SK-N-SH (cell line): ENCODE results near the gene CHD5. TPM values are rescaled to one million over a fixed set of nuclear protein-coding genes. Genes with fewer than 3 reads are reported as not detected.

ENCODE experiments used
- CTCF ChIA-PET: fragments of 300-600, 350-600 bp; formaldehyde crosslinking; extraction: SDS; loops from one replicate; lab custom pipeline; 2021; lab: Yijun Ruan, JAX
- POLR2A ChIA-PET: fragments of 350-600 bp; sonication (Branson Sonifier 250); formaldehyde crosslinking; extraction: SDS; loops from one replicate; lab custom pipeline; 2020; ENCODE audit warnings: antibody characterized with exemption, inconsistent platforms; lab: Yijun Ruan, JAX
- DNase-seq: peaks from one replicate; pipeline ENCODE4 v3.0.0; 2012
- H2AFZ ChIP-seq: fragments of 200-600 bp; sonication (generic); 2 replicates; pipeline ENCODE4 v1.8.1; 2016; ENCODE audit warnings: antibody characterized with exemption, mild to moderate bottlenecking, low read depth
- H3F3A ChIP-seq: fragments of 200-600 bp; sonication (generic); replicated peaks from 2 replicates; pipeline ENCODE3; 2016; ENCODE audit warnings: antibody characterized with exemption, mild to moderate bottlenecking; ENCODE audit not compliant: insufficient read depth
- H3K27ac ChIP-seq, 2 experiments: fragments of 200-500 bp in 1 of 2; fragments of 200-600 bp in 1 of 2; sonication (Bioruptor generic) in 1 of 2; sonication (generic), shearing (Covaris generic) in 1 of 2; 2 replicates each; pipeline versions ENCODE4 v1.5.1 to v1.6.1; 2014 to 2016; ENCODE audit warnings: low read depth in 2 of 2, inconsistent platforms in 1 of 2, low read length in 1 of 2, mild to moderate bottlenecking in 1 of 2, mixed read lengths in 1 of 2
- H3K27me3 ChIP-seq: fragments of 200-600 bp; sonication (generic), shearing (Covaris generic); 2 replicates; pipeline ENCODE4 v1.6.1; 2016; ENCODE audit warnings: mixed run types; ENCODE audit not compliant: insufficient read depth
- H3K36me3 ChIP-seq, 2 experiments: fragments of 200-500 bp in 1 of 2; fragments of 200-600 bp in 1 of 2; sonication (Bioruptor generic) in 1 of 2; sonication (generic) in 1 of 2; replicated peaks in 1 of 2; 2 replicates each; pipeline versions ENCODE3 to v1.5.1; 2014 to 2016; ENCODE audit warnings: low read length in 1 of 2, mild to moderate bottlenecking in 1 of 2; ENCODE audit not compliant: insufficient read depth in 2 of 2, control insufficient read depth in 1 of 2
- H3K4me1 ChIP-seq, 2 experiments: fragments of 200-500 bp in 1 of 2; fragments of 200-600 bp in 1 of 2; sonication (Bioruptor generic) in 1 of 2; sonication (generic), shearing (Covaris generic) in 1 of 2; 2 replicates each; pipeline versions ENCODE4 v1.5.1 to v1.6.1; 2014 to 2016; ENCODE audit warnings: low read depth in 1 of 2, low read length in 1 of 2, mixed run types in 1 of 2; ENCODE audit not compliant: insufficient read depth in 2 of 2, control insufficient read depth in 1 of 2
- H3K4me2 ChIP-seq: fragments of 200-600 bp; sonication (generic), shearing (Covaris generic); 2 replicates; pipeline ENCODE4 v1.6.1; 2017; ENCODE audit warnings: mixed run types
- H3K4me3 ChIP-seq, 2 experiments: fragments of 200-500 bp in 1 of 2; fragments of 200-600 bp in 1 of 2; sonication (Bioruptor generic) in 1 of 2; sonication (generic), shearing (Covaris generic) in 1 of 2; 2 replicates each; pipeline versions ENCODE4 v1.5.1 to v1.8.1; 2014 to 2016; ENCODE audit warnings: low read depth in 2 of 2, inconsistent platforms in 1 of 2, low read length in 1 of 2, mild to moderate bottlenecking in 1 of 2, mixed read lengths in 1 of 2, moderate library complexity in 1 of 2
- H3K79me2 ChIP-seq: fragments of 200-600 bp; sonication (generic); 2 replicates; pipeline ENCODE4 v1.8.1; 2017; ENCODE audit warnings: mild to moderate bottlenecking; ENCODE audit not compliant: insufficient read depth
- H3K9ac ChIP-seq: fragments of 200-600 bp; sonication (generic); 2 replicates; pipeline ENCODE4 v1.6.1; 2017; ENCODE audit warnings: mixed run types
- H3K9me2 ChIP-seq: fragments of 200-600 bp; sonication (generic); 2 replicates; pipeline ENCODE4 v1.6.1; 2017; ENCODE audit warnings: mixed run types
- H3K9me3 ChIP-seq: fragments of 200-600 bp; sonication (generic); 2 replicates; pipeline ENCODE4 v1.6.1; 2017; ENCODE audit warnings: mixed run types, mild to moderate bottlenecking, moderate library complexity
- H4K20me1 ChIP-seq: fragments of 200-600 bp; sonication (generic); 2 replicates; pipeline ENCODE4 v1.6.1; 2017; ENCODE audit warnings: mild to moderate bottlenecking, mixed run types; ENCODE audit not compliant: insufficient read depth
- CHD2 ChIP-seq: fragments of 150-350 bp; IDR thresholded peaks from 2 replicates; pipeline ENCODE4 v1.6.1; 2018; ENCODE audit warnings: low read length; ENCODE audit not compliant: partially characterized antibody
- CTCF ChIP-seq: fragments of 200-600 bp; sonication (generic); IDR thresholded peaks from 2 replicates; pipeline ENCODE4 v1.6.1; 2017; ENCODE audit warnings: antibody characterized with exemption, mild to moderate bottlenecking, moderate library complexity
- ELF1 ChIP-seq: IDR thresholded peaks from 2 replicates; pipeline ENCODE4 v1.4.0; 2012
- EP300 ChIP-seq, 2 experiments: IDR thresholded peaks; 2 replicates each; pipeline versions ENCODE4 v1.4.0 to v1.6.1; 2012; ENCODE audit warnings: borderline replicate concordance in 1 of 2, low read depth in 1 of 2, low read length in 1 of 2
- FOXJ3 ChIP-seq: sonication (generic); formaldehyde crosslinking; IDR thresholded peaks from 2 replicates; pipeline ENCODE4 v1.5.1; 2020; ENCODE audit warnings: mild to moderate bottlenecking, missing genetic modification reagents
- IRF3 ChIP-seq: fragments of 150-350 bp; IDR thresholded peaks from 2 replicates; pipeline ENCODE4 v1.6.1; 2016; ENCODE audit warnings: mild to moderate bottlenecking, low read depth, low read length
- MAX ChIP-seq: IDR thresholded peaks from 2 replicates; pipeline ENCODE4 v1.4.0; 2012; ENCODE audit warnings: low read depth
- MXI1 ChIP-seq: IDR thresholded peaks from 2 replicates; pipeline ENCODE4 v1.6.1; 2012; ENCODE audit warnings: mild to moderate bottlenecking, low read depth, low read length, improper control_type of control experiment
- NFIC ChIP-seq: IDR thresholded peaks from 2 replicates; pipeline ENCODE4 v1.4.0; 2012; ENCODE audit warnings: borderline replicate concordance
- NRF1 ChIP-seq: IDR thresholded peaks from 2 replicates; pipeline ENCODE4 v1.6.1; 2012; ENCODE audit warnings: low read depth, mild to moderate bottlenecking, low read length
- PBX3 ChIP-seq: IDR thresholded peaks from 2 replicates; pipeline ENCODE4; 2012
- RCOR1 ChIP-seq: fragments of 150-350 bp; IDR thresholded peaks from 2 replicates; pipeline ENCODE4 v1.6.1; 2017; ENCODE audit warnings: antibody characterized with exemption, low read length
- REST ChIP-seq: IDR thresholded peaks from 2 replicates; pipeline ENCODE4 v1.6.1; 2012; ENCODE audit warnings: mild to moderate bottlenecking, low read depth, low read length, moderate library complexity
- RFX5 ChIP-seq: IDR thresholded peaks from 2 replicates; pipeline ENCODE4 v1.6.1; 2012; ENCODE audit warnings: mild to moderate bottlenecking, improper control_type of control experiment, low read length
- SIN3A ChIP-seq: IDR thresholded peaks from 2 replicates; pipeline ENCODE4 v1.6.1; 2012; ENCODE audit warnings: low read depth, mild to moderate bottlenecking, low read length, moderate library complexity, borderline replicate concordance
- SMC3 ChIP-seq: IDR thresholded peaks from 2 replicates; pipeline ENCODE4 v1.6.1; 2012; ENCODE audit warnings: low read depth, low read length, improper control_type of control experiment
- TAF1 ChIP-seq: IDR thresholded peaks from 2 replicates; pipeline ENCODE4 v1.6.1; 2012; ENCODE audit warnings: low read depth, mild to moderate bottlenecking, low read length, moderate library complexity, borderline replicate concordance
- ZBTB33 ChIP-seq: IDR thresholded peaks from 2 replicates; pipeline ENCODE4 v1.4.0; 2012; ENCODE audit warnings: low read depth, borderline replicate concordance
- WGBS: methylation state at CpG from one replicate; pipeline ENCODE4 v1.1.6; 2017; ENCODE audit warnings: low lambda C conversion rate; 5-methylcytosine and 5-hydroxymethylcytosine counted together
- polyA plus RNA-seq, 3 experiments: library from polyadenylated mRNA; depleted of rRNA; stranded (reverse); fragments of >200 nt; gene quantifications; 2 replicates each; pipeline ENCODE4 v1.2.3, GENCODE V29; 2012

CHD5 gene
- polyA plus RNA-seq, 1 of the 3 experiments (the other 2 are of a cell fraction), result 0.26 TPM

GRCh38 chr1:6165441-6165985 is 14.6 kb downstream of the CHD5 start (continued):
- no peak for TF ChIP-seq REST
- no peak for TF ChIP-seq EP300 (IDR thresholded peaks at IDR 0.05; ENCODE audit: borderline replicate concordance in 1 of 2, low read depth in 1 of 2, low read length in 1 of 2)
- no peak for TF ChIP-seq NFIC
- TF ChIP-seq CTCF, result no peak
- TF ChIP-seq RFX5, result no peak
- no peak for TF ChIP-seq FOXJ3 (CRISPR knock-in tag)
- TF ChIP-seq ELF1, result no peak

- H3K9me3 ChIP-seq, result no peaks in the 10 kb centered on the region
- no peak overlapping the region for H3K4me3 ChIP-seq
- peaks cover 0 to 44% of the 10 kb centered on the region in 2 experiments; a peak in 1 of 4 replicates for H3K4me1 ChIP-seq
- 69% methylated on average over 4 of the region's 7 CpGs for WGBS
- no peak overlapping the region for H2AFZ ChIP-seq
- no peaks in the 10 kb centered on the region for H3K79me2 ChIP-seq
- no peak for DNase-seq
- CTCF ChIA-PET, result interaction anchor here (1.7 to 2.5 kb wide), 3 partner anchors 20 to 112 kb away, joined by 5 to 10 read pairs (median 10); no protein-coding TSS in a partner anchor
- H3F3A ChIP-seq, result no peaks in the 10 kb centered on the region
- POLR2A ChIA-PET, result no interaction called here
- no peaks in the 10 kb centered on the region for H3K36me3 ChIP-seq
- no peaks in the 10 kb centered on the region for H4K20me1 ChIP-seq
- H3K9ac ChIP-seq, result no peak overlapping the region
- no peaks in the 10 kb centered on the region for H3K27me3 ChIP-seq
- no peak overlapping the region for H3K27ac ChIP-seq
- no peak overlapping the region for H3K4me2 ChIP-seq
- no peaks in the 10 kb centered on the region for H3K9me2 ChIP-seq
- TF ChIP-seq PBX3 (no peak), RFX5 (no peak), RCOR1 (no peak), IRF3 (no peak), TAF1 (no peak), CTCF (no peak), ZBTB33 (no peak), SIN3A (no peak), CHD2 (no peak), ELF1 (no peak), MXI1 (no peak), MAX (no peak), NRF1 (no peak), SMC3 (no peak)
Measured at GRCh38 chr1:6165027-6165426, 15.1 kb downstream of the CHD5 start.
